ENCODE measurements around the gene PCBP4.
A peak's percentile ranks its signal among the peaks of the same experiment; 100 is the strongest.

The PCBP4 gene

DNA sequence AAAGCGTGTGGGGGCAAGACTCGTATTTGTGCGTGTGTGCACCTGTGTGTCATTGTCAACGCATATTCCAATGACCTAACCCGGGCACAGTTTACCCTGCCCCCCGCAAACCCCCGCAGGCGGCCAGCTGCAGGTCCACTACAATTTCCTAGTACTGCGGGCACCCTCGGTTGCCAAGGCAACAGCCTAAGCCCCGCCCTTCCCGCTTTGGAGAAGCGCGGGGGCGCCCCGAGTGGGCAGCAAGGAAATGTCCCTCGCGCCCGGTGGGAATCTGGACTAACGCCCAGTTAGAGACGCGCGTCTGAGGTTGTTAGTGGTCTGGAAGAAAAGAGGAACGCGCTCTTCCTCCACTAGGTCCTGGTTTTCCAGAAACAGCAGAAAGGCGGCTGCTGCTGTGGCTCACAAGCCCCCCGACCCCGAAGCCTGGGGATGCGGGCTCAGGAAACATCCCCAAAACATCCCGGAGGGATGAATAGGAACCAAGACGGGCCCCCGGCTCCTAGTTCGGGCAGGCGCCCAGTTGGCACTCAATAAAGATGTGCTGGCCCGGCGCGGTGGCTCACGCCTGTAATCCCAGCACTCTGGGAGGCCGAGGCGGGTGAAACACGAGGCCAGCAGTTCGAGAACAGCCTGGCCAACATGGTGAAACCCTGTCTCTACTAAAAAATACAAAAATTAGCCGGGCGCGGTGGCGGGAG lies 8.7 kb upstream of the PCBP4 start:
- peak overlapping the region; percentile 97 for H3K4me3 ChIP-seq (ENCODE audit: low read length)
- DNase-seq (ENCODE audit: low read depth, low spot score), result no peak

DNA sequence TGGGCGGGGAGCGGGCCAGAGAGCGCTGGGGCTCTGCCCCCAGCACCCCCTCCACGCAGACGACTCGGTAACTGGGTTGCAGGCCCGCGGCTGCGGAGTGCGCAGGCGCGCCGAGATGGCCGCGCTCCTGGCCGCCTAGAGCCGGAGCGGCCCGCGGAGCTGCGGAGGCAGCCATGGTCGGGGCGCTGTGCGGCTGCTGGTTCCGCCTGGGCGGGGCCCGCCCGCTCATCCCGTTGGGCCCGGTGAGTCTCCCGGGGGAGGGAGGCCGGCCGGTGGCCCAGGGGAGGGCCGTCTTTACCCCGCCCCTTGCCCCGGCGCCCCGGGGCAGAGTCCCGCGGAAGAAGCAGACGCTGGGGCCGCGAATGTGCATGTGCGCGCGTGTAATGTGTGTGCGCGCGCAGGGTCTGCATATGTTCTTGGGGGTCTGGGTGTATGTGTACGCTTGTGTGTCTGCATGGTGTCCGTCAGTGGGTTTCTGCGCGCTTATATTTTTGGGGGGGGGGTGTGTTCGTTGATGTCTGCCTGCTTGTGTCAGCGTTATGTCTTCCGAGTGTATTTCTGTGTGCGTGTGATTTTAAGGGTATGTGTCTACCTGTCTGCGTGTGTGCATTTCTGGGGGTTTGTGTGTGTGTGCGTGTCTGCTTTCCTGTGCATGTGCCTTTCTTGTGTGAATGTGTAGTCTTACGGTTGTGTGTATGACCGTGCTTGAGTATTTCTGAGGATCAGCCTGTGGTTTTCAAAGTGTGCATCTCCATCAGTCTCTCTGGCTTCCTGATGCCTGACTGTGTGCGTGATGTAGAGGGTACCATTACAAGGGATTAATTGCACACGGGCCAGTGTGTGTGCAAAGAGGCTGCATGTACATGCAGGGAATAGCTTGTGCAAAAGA lies 8.0 kb upstream of the PCBP4 start, which contains the start of gene ABHD14A:
Gene ABHD14A, plus strand, starts transcription at position 102 of the 889 bp plus-strand sequence. Its CDS starts 72 bp downstream, at position 174.
- peak within 1 kb of the TSS; percentile 97 for H3K4me3 ChIP-seq (ENCODE audit: low read length)
- no peak for DNase-seq (ENCODE audit: low read depth, low spot score)

GRCh38 chr3:51974277-51974962 lies 7.2 kb upstream of the PCBP4 start:
- peak overlapping the region; percentile 97 for H3K4me3 ChIP-seq (ENCODE audit: low read length)
- no peak for DNase-seq (ENCODE audit: low read depth, low spot score)

- no peak for DNase-seq (ENCODE audit: low read depth, low spot score)
- no peak overlapping the region for H3K4me3 ChIP-seq (ENCODE audit: low read length)
Measured at GRCh38 chr3:51971350-51971749, 4.1 kb upstream of the PCBP4 start.

GRCh38 chr3:51970606-51971300 lies 3.5 kb upstream of the PCBP4 start:
- no peak for DNase-seq (ENCODE audit: low read depth, low spot score)
- H3K4me3 ChIP-seq (ENCODE audit: low read length), result no peak overlapping the region

DNA sequence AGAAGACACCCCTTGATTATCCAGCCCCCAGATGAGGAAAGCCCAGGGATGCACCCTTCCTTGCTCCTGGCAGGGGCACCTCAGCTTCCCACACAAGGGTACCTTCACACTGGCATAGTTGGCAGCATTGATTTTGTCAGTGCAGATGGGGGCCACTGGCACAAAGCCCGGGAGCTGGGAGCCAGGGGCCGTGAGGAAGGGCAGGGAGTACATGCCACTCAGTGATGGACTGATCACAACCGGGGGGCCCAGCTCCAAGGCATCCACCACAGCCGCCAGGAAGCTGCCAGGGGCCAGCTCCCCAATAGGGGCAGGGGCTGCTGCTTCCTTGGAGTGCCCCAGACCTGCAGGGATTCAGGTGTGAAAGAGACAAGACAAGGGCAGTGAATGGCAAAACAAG lies 2.6 kb upstream of the PCBP4 start:
- no peak for DNase-seq (ENCODE audit: low read depth, low spot score)
- H3K4me3 ChIP-seq (ENCODE audit: low read length), result no peak overlapping the region

- DNase-seq (ENCODE audit: low read depth, low spot score), result no peak
- no peak overlapping the region for H3K4me3 ChIP-seq (ENCODE audit: low read length)
Measured at GRCh38 chr3:51968883-51969678, 1.8 kb upstream of the PCBP4 start.

DNA sequence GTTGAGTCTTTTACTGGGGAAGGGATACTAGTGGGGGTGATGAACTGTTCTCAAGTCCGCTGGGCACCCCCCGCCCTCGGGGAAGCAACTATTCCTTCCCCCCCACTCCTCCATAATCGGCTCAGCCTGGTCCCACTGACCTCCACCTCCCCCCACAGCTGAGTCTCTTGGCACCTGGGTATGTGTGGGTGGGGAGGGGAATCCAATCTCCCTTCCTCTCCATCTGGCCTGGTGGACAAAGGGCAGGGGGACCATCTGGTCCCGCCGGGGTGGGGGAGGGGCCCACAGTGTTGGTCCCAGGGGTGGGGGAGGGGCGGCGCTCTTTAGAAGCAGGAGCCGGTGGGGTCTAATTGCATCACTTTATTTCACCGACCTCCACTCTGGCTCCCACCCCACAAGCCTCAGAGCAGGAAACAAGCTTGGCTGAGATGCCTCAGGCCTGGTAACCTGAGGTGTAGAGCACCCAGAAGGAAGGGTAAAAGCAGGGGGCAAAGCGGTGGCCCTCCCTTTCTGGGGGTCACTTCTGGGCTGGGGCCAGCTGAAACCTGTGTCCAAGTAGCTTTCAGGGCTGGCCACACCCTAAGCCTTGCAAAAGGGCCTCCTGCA lies 1.0 kb upstream of the PCBP4 start:
- DNase-seq (ENCODE audit: low read depth, low spot score), result no peak
- H3K4me3 ChIP-seq (ENCODE audit: low read length), result peak overlapping the region; percentile 57

- peak overlapping the region; percentile 57 for H3K4me3 ChIP-seq (ENCODE audit: low read length)
- no peak for DNase-seq (ENCODE audit: low read depth, low spot score)
Measured at GRCh38 chr3:51966922-51967383, 301 bp downstream of the PCBP4 start.

DNA sequence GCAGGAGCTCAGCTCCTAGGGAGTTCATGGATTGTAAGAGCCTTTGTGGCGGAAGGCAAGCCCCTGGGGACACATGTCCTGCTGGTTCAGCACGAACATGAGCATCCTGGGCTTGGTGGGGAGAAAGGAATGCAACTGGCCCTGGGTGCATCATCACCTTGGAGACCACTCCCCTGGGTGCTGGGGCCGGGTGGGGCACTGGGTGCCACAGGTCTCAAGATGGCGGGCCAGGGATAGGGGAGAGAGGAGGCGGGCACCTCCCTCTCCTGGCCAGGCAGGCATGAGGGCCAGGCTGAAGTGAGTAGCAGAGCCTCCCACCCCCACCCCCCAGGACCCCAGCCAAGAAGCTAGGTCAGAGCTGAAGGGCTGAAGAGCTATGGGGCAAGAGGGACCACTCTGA lies 768 bp downstream of the PCBP4 start:
- DNase-seq (ENCODE audit: low read depth, low spot score), result no peak
- peak overlapping the region; percentile 57 for H3K4me3 ChIP-seq (ENCODE audit: low read length)

DNA sequence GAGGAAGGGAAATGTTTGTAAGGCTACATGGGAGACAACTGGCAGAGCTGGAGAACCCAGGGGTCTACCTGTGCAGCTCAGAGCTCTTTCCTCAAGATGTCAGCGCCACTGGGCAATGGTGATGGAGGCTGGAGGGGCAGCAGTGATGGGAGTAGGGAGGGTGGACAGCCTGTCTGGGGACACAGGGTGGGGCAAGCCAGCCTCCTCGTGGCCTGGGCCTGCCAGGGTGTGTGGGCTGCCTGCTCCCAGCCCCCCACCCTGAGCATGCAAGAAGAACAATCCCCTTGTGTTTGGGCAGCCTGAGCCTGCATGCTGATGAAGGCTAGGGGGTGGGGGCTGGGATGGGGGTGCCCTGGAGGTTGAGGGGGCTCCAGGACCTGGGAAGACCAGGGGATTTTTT lies 1.2 kb downstream of the PCBP4 start:
- no peak for DNase-seq (ENCODE audit: low read depth, low spot score)
- H3K4me3 ChIP-seq (ENCODE audit: low read length), result no peak overlapping the region

DNA sequence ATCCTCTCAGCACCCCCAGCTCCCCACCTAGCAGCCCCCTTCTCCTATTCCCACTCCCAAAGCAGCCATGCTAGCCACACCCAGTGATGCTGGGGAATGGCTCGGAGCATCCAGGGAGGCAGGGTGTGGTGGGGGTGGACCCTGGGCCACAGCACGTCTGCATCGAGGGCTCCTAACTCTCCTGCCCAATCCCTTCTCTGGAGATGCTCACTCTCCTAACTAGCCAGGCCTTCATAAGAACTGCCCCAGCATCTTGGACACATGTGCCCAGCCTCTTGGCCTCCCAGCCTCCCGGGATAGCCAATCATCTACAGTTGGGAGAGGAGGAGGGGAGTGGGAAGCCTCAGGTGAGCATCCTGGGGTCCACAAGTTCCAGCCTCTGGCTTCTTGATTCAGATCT lies 2.7 kb downstream of the PCBP4 start:
- DNase-seq (ENCODE audit: low read depth, low spot score), result no peak
- no peak overlapping the region for H3K4me3 ChIP-seq (ENCODE audit: low read length)

DNA sequence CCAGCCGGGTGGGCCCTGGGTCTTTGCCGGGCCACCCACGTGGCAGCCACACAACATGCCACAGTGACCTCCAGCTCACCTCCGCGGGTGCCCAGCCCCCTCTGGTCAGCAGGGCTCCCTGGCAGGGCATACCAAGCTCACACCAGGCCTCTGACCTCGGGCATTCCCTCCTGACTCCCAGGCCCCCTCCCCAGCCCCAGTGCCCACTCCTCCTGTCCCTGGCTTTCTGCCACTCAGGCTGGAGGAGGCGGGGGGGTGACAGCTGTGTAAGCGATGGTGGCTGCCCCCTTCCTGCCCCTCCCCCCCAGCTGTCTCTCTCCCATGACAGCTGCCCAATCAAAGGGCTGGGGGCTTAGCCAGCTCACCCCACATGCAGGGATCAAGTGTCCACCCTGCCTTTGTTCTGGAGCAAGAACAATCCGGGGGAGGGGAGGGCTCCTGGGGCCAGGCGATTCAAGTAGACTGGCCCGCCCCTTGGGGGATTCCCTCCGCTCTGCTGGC lies 3.3 kb downstream of the PCBP4 start:
- H3K4me3 ChIP-seq (ENCODE audit: low read length), result no peak overlapping the region
- no peak for DNase-seq (ENCODE audit: low read depth, low spot score)

DNA sequence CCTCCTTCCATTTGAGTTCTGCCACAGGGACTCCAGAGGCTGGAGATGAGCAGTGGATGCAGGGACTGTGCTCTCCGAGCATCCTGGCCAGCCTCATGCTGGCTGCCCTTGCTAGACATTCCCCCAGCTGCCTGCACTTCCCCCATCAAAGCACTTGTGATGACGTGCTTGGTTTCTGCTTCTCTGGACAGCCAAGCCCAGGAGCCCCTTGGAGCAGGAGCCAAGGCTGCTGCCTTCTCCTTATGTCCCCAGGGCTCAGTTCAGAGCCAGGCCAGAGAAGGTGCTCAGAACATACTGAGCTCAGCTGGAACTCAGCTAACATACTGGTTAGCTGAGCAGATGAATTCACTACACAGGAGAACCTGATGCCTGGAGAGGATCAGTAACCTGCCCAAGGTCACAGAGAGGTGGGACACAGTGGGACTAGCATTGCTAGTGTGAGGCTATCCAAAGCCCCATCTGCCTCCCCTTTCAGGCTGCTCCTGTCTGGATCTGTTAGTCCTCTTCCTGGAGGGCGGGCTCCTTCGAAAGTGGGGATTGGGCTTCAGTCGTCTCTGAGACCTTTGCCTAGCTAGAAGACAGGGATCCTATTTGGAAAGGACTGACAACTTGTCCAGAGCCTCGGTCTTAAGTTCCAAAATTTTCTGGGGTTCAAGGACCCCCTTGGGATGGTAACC lies 4.3 kb downstream of the PCBP4 start:
- no peak overlapping the region for H3K4me3 ChIP-seq (ENCODE audit: low read length)
- no peak for DNase-seq (ENCODE audit: low read depth, low spot score)

- DNase-seq (ENCODE audit: low read depth, low spot score), result no peak
- H3K4me3 ChIP-seq (ENCODE audit: low read length), result no peak overlapping the region
Measured at GRCh38 chr3:51961602-51962569, 5.4 kb downstream of the PCBP4 start.

DNA sequence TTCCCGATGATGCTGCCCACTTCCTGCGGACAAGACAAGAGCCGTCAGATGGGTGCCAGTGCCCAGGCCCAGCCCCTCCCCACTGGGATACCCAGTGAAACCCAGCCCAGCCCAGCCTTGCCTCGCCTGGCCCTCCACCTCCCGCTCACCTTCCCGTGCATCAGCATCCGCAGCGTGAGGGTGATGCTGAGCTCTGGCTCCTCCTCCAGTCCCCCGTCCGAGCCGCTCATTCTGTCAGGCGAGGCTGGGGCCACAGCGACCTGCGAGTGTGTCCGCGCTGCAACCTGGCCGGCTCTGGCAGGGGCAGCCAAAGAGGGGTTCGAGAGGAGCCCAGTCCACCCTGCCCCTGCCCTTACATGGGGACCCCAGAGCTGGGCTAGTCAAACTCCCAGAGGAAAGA lies 6.2 kb downstream of the PCBP4 start:
- no peak overlapping the region for H3K4me3 ChIP-seq (ENCODE audit: low read length)
- DNase-seq (ENCODE audit: low read depth, low spot score), result no peak
